Naive thymus-derived CD4-positive, alpha-beta T cell (primary cell): ENCODE measurements around the gene GAK. TPM values are rescaled to one million over a fixed set of nuclear protein-coding genes. Genes with fewer than 3 reads are reported as not detected.

Source experiments
- ATAC-seq: fragments of 150-1000 bp; cut with Tn5 transposase; 2 replicates; pipeline ENCODE4 v1.10.0; 2021; ENCODE audit warnings: mild to moderate bottlenecking, moderate library complexity
- CTCF ChIA-PET: fragments of 350-600 bp; sonication (Branson Sonifier 250); formaldehyde crosslinking; loops from one replicate; lab custom pipeline; 2021; ENCODE audit warnings: antibody characterized with exemption; lab: Charles Lee
- POLR2A ChIA-PET: fragments of 350-600 bp; sonication (Branson Sonifier 250); formaldehyde crosslinking; loops from one replicate; lab custom pipeline; 2021; ENCODE audit warnings: antibody characterized with exemption, inconsistent platforms; lab: Charles Lee
- DNase-seq, 9 donors: peaks; one replicate each; pipeline versions ENCODE4 v3.0.0 to v3.0.0-alpha.2; 2020 to 2022; ENCODE audit warnings: mixed read lengths in 1 of 9
- H3K27ac ChIP-seq: one replicate; pipeline ENCODE4 v1.7.0; 2013; ENCODE audit warnings: mild to moderate bottlenecking, low read depth, low read length, moderate library complexity
- H3K27me3 ChIP-seq, 2 donors: one replicate each; pipeline ENCODE4 v1.7.0; 2013; ENCODE audit warnings: low read length in 2 of 2, mild to moderate bottlenecking in 2 of 2, moderate library complexity in 2 of 2; ENCODE audit not compliant: control insufficient read depth in 2 of 2, insufficient read depth in 2 of 2
- H3K36me3 ChIP-seq, 3 experiments: 1 replicate in 2 of 3; 2 replicates in 1 of 3; pipeline ENCODE4 v1.7.0; 2013; ENCODE audit warnings: low read length in 3 of 3, mild to moderate bottlenecking in 3 of 3, moderate library complexity in 1 of 3; ENCODE audit not compliant: insufficient read depth in 3 of 3, control insufficient read depth in 2 of 3
- H3K4me1 ChIP-seq, 2 donors: one replicate each; pipeline ENCODE4 v1.7.0; 2013; ENCODE audit warnings: low read length in 2 of 2, mild to moderate bottlenecking in 2 of 2, moderate library complexity in 1 of 2; ENCODE audit not compliant: control insufficient read depth in 2 of 2, insufficient read depth in 2 of 2
- H3K4me3 ChIP-seq: 2 replicates; pipeline ENCODE4 v1.7.0; 2013; ENCODE audit warnings: mild to moderate bottlenecking, low read length
- H3K9me3 ChIP-seq, 3 experiments: 1 replicate in 2 of 3; 2 replicates in 1 of 3; pipeline ENCODE4 v1.7.0; 2013; ENCODE audit warnings: low read length in 3 of 3; ENCODE audit not compliant: control insufficient read depth in 2 of 3
- H3K27ac Mint-ChIP-seq, 9 donors: one replicate each; pipeline ENCODE4 v1.8.0; 2020 to 2022; ENCODE audit warnings: mixed read lengths in 9 of 9, mild to moderate bottlenecking in 8 of 9, moderate library complexity in 5 of 9, inconsistent platforms in 2 of 9
- H3K27me3 Mint-ChIP-seq, 5 donors: one replicate each; pipeline ENCODE4 v1.8.0; 2021 to 2022; ENCODE audit warnings: mixed read lengths in 5 of 5, mild to moderate bottlenecking in 1 of 5
- H3K36me3 Mint-ChIP-seq, 5 donors: one replicate each; pipeline ENCODE4 v1.8.0; 2020 to 2022; ENCODE audit warnings: mixed read lengths in 5 of 5, mild to moderate bottlenecking in 3 of 5, inconsistent platforms in 1 of 5
- H3K4me1 Mint-ChIP-seq, 7 donors: one replicate each; pipeline ENCODE4 v1.8.0; 2020 to 2022; ENCODE audit warnings: mixed read lengths in 7 of 7, mild to moderate bottlenecking in 3 of 7, inconsistent platforms in 1 of 7
- H3K4me3 Mint-ChIP-seq, 10 donors: one replicate each; pipeline ENCODE4 v1.8.0; 2020 to 2022; ENCODE audit warnings: mild to moderate bottlenecking in 10 of 10, mixed read lengths in 10 of 10, moderate library complexity in 6 of 10, inconsistent platforms in 2 of 10
- H3K9me3 Mint-ChIP-seq, 11 donors: one replicate each; pipeline ENCODE4 v1.8.0; 2020 to 2022; ENCODE audit warnings: mixed read lengths in 11 of 11, mild to moderate bottlenecking in 4 of 11, inconsistent platforms in 1 of 11, moderate library complexity in 1 of 11
- intact Hi-C, 2 donors: fragments of 100-400 bp; cut with micrococcal nuclease; formaldehyde crosslinking; loops; one replicate each; pipeline ENCODE4 v1.15.1; 2023
- polyA plus RNA-seq, 2 donors: library from polyadenylated mRNA; unstranded; fragments of 300-500 nt; fragmentation: Illumina TruSeq; gene quantifications; one replicate each; pipeline ENCODE4 v1.2.3, GENCODE V29; 2021
- total RNA-seq, 6 experiments: library from RNA in 5 of 6; stranded (reverse) in 5 of 6; gene quantifications; 1 replicate in 5 of 6; 2 replicates in 1 of 6; pipeline ENCODE4 v1.2.3 and lab custom pipeline; 2021 to 2026

Gene GAK
- total and polyA plus RNA-seq, 7 experiments from 2014 or later, result 34.0 to 206 (median 170) TPM

- no peak overlapping the region for H3K27ac Mint-ChIP-seq
- ChIA-PET CTCF (no interaction called here), POLR2A (no interaction called here)
- Histone ChIP-seq H3K27me3 (no peaks in the 10 kb centered on the region), H3K4me1 (no peaks in the 10 kb centered on the region), H3K4me3 (no peak overlapping the region), H3K27ac (no peak overlapping the region), H3K36me3 (no peaks in the 10 kb centered on the region), H3K9me3 (peaks cover 0 to 35% (median 4%) of the 10 kb centered on the region in 3 experiments)
- peaks cover 0 to 2% (median 0%) of the 10 kb centered on the region in 5 donors for H3K27me3 Mint-ChIP-seq
- H3K36me3 Mint-ChIP-seq, result peaks cover 0 to 12% (median 8%) of the 10 kb centered on the region in 5 donors
- intact Hi-C loops, result no loop called here
- DNase-seq (no peak), ATAC-seq (no peak)
- peaks cover 0 to 4% (median 0%) of the 10 kb centered on the region in 7 donors for H3K4me1 Mint-ChIP-seq
- no peak overlapping the region for H3K4me3 Mint-ChIP-seq
- H3K9me3 Mint-ChIP-seq, result peaks cover 0 to 33% (median 16%) of the 10 kb centered on the region in 11 donors
These were observed 96.7 kb downstream of the GAK start for GRCh38 chr4:835148-836002.

- H3K27me3 ChIP-seq, result no peaks in the 10 kb centered on the region
- ATAC-seq, result no peak
- Mint-ChIP-seq H3K36me3 (peaks cover 0 to 9% (median 1%) of the 10 kb centered on the region in 5 donors), H3K4me1 (peaks cover 0 to 4% (median 0%) of the 10 kb centered on the region in 7 donors), H3K4me3 (no peak overlapping the region), H3K27me3 (peaks cover 0 to 3% (median 0%) of the 10 kb centered on the region in 5 donors), H3K9me3 (peaks cover 0 to 32% (median 16%) of the 10 kb centered on the region in 11 donors), H3K27ac (no peak overlapping the region)
- no peak for DNase-seq
- ChIA-PET POLR2A (no interaction called here), CTCF (no interaction called here)
- intact Hi-C loops, result no loop called here
- no peaks in the 10 kb centered on the region for H3K36me3 ChIP-seq
- H3K4me1 ChIP-seq, result no peaks in the 10 kb centered on the region
- H3K27ac ChIP-seq, result no peak overlapping the region
- H3K4me3 ChIP-seq, result no peak overlapping the region
- H3K9me3 ChIP-seq, result peaks cover 0 to 35% (median 4%) of the 10 kb centered on the region in 3 experiments
These were observed 97.6 kb downstream of the GAK start for GRCh38 chr4:834368-835147.

- intact Hi-C loops, result no loop called here
- ATAC-seq, result no peak
- Histone ChIP-seq H3K36me3 (no peaks in the 10 kb centered on the region), H3K27me3 (no peaks in the 10 kb centered on the region), H3K9me3 (peaks cover 0 to 35% (median 4%) of the 10 kb centered on the region in 3 experiments), H3K4me1 (no peaks in the 10 kb centered on the region), H3K27ac (no peak overlapping the region), H3K4me3 (no peak overlapping the region)
- Mint-ChIP-seq H3K27ac (no peak overlapping the region), H3K4me3 (no peak overlapping the region), H3K9me3 (peaks cover 0 to 28% (median 14%) of the 10 kb centered on the region in 11 donors), H3K27me3 (peaks cover 0 to 4% (median 0%) of the 10 kb centered on the region in 5 donors), H3K36me3 (peaks cover 0 to 6% (median 0%) of the 10 kb centered on the region in 5 donors), H3K4me1 (peaks cover 0 to 4% (median 0%) of the 10 kb centered on the region in 7 donors)
- CTCF ChIA-PET, result no interaction called here
- DNase-seq, result no peak
- POLR2A ChIA-PET, result no interaction called here
These were observed 98.3 kb downstream of the GAK start for GRCh38 chr4:833731-834367.

GRCh38 chr4:833156-833555, 99.0 kb downstream of the GAK start:
- intact Hi-C loops, result no loop called here
- peaks cover 3 to 11% (median 5%) of the 10 kb centered on the region in 5 donors for H3K27me3 Mint-ChIP-seq
- no peak overlapping the region for H3K4me3 Mint-ChIP-seq

GRCh38 chr4:832536-832935, 99.6 kb downstream of the GAK start:
- Histone ChIP-seq H3K4me1 (no peaks in the 10 kb centered on the region), H3K27me3 (peaks cover 0 to 4% of the 10 kb centered on the region in 2 donors), H3K4me3 (no peak overlapping the region), H3K27ac (no peak overlapping the region), H3K9me3 (peaks cover 0 to 30% (median 4%) of the 10 kb centered on the region in 3 experiments), H3K36me3 (no peaks in the 10 kb centered on the region)
- CTCF ChIA-PET, result no interaction called here
- peaks cover 0 to 5% (median 3%) of the 10 kb centered on the region in 5 donors for H3K36me3 Mint-ChIP-seq
- DNase-seq (no peak), ATAC-seq (no peak)
- peaks cover 0 to 20% (median 6%) of the 10 kb centered on the region in 11 donors for H3K9me3 Mint-ChIP-seq
- peaks cover 7 to 17% (median 11%) of the 10 kb centered on the region in 5 donors for H3K27me3 Mint-ChIP-seq
- no peak overlapping the region for H3K4me3 Mint-ChIP-seq
- intact Hi-C loops, result no loop called here
- H3K27ac Mint-ChIP-seq, result no peak overlapping the region
- POLR2A ChIA-PET, result no interaction called here
- peaks cover 4 to 8% (median 6%) of the 10 kb centered on the region in 7 donors for H3K4me1 Mint-ChIP-seq

More at GRCh38 chr4:833156-833555, 99.0 kb downstream of the GAK start:
- H3K4me1 Mint-ChIP-seq, result peaks cover 2 to 4% (median 2%) of the 10 kb centered on the region in 7 donors
- peaks cover 0 to 26% (median 12%) of the 10 kb centered on the region in 11 donors for H3K9me3 Mint-ChIP-seq
- H3K4me3 ChIP-seq, result no peak overlapping the region
- H3K9me3 ChIP-seq, result peaks cover 0 to 35% (median 4%) of the 10 kb centered on the region in 3 experiments
- no peak overlapping the region for H3K27ac ChIP-seq
- H3K36me3 Mint-ChIP-seq, result peaks cover 0 to 5% (median under 1%) of the 10 kb centered on the region in 5 donors
- H3K27me3 ChIP-seq, result peaks cover 0 to 2% of the 10 kb centered on the region in 2 donors
- no peaks in the 10 kb centered on the region for H3K4me1 ChIP-seq
- CTCF ChIA-PET, result no interaction called here
- POLR2A ChIA-PET, result no interaction called here
- no peak for ATAC-seq
- no peak overlapping the region for H3K27ac Mint-ChIP-seq
- no peak for DNase-seq
- H3K36me3 ChIP-seq, result no peaks in the 10 kb centered on the region

- POLR2A ChIA-PET, result no interaction called here
- H3K27ac Mint-ChIP-seq, result no peak overlapping the region
- CTCF ChIA-PET, result no interaction called here
These were observed 100.0 kb downstream of the GAK start for GRCh38 chr4:832108-832507.

More at GRCh38 chr4:832108-832507, 100.0 kb downstream of the GAK start:
- no peak overlapping the region for H3K27ac ChIP-seq
- H3K4me3 ChIP-seq, result no peak overlapping the region
- Mint-ChIP-seq H3K4me3 (no peak overlapping the region), H3K36me3 (peaks cover 0 to 5% (median 3%) of the 10 kb centered on the region in 5 donors), H3K9me3 (peaks cover 0 to 19% (median 3%) of the 10 kb centered on the region in 11 donors), H3K4me1 (peaks cover 4 to 11% (median 6%) of the 10 kb centered on the region in 7 donors), H3K27me3 (peaks cover 7 to 19% (median 15%) of the 10 kb centered on the region in 5 donors)
- intact Hi-C loops, result no loop called here
- no peaks in the 10 kb centered on the region for H3K4me1 ChIP-seq
- ATAC-seq (no peak), DNase-seq (no peak)
- peaks cover 0 to 26% (median 0%) of the 10 kb centered on the region in 3 experiments for H3K9me3 ChIP-seq
- H3K27me3 ChIP-seq, result peaks cover 0 to 4% of the 10 kb centered on the region in 2 donors
- H3K36me3 ChIP-seq, result no peaks in the 10 kb centered on the region
